COR-L47 (cell line): ENCODE measurements around the gene NETO2.
A peak's percentile ranks its signal among the peaks of the same experiment; 100 is the strongest.
"Not testable (repeated sequence)": the region's sequence is repeated elsewhere in the genome, so short reads cannot be mapped to it uniquely, and the experiment has no call there.

Experiments
- DNase-seq: peaks from one replicate; lab custom pipeline; 2025; lab: John Stamatoyannopoulos, UW

The NETO2 gene

DNA sequence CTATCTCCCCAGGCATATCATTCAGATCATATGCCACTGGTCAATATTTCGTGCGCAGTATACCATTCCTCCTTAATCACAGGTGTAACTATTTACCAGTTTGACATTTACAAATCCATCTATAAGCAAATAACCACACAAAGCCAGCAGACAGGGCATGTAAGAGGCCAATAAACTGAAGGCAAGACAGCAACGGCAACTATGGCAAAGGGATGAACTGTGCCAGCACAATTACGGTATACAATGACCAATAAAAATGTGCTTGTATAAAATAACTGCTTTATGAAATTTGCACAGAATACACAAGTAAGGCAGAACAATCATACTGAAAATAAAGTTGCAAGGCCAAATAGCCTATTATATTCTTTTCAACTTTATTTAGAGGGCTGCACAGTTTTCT lies 9.2 kb downstream of the NETO2 start:
- no peak for DNase-seq

DNA sequence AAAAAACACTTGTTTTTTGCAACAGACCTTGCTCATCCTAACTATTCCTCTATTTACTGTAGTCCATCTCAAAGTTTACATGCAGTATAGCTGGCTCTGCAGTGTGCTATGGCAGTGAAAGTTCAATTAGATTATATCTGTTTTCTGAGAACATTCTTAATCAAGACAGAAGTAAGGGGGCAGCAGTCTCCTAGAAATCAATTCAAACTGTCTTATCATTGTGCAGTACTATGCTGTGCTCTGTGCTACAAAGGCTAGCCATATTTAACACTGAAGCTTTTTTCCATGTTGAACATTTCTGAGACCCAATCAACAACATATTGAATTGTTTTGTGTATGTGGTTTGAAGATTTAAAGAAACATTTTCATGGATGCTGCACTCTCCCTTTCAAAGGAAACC lies 11.4 kb downstream of the NETO2 start:
- no peak for DNase-seq

DNA sequence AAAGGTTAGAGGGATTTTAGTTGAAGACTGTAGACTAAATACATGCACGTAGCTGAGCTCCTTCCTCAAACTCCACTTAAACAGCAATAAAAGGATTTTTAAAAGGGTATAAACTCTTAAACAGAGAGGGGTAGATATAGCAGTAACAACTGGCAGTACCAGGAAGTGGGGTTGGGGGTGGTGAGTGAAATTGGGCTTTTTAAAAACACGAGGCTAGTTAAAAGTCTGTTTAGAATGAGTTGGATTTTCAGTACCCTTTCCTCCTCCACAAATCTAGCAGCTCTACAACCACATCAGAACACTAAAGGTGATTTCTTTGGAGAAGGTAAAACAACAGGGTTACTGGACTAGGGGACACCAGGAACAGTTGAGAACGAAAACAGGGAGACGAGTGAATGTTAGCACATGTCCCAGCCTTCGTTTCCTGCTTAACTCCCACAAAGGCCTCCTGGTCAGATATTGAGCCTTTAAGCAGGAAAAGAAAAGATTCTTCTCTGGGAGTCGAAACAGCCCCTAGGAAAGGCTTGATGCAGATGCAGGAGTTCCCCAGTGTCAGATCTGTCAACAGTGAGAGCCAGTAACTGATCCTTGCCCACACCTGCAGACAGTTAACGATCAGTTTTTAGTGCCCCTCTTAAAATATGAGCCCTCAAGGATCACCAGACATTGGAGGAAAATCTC lies 13.8 kb downstream of the NETO2 start:
- no peak for DNase-seq

DNA sequence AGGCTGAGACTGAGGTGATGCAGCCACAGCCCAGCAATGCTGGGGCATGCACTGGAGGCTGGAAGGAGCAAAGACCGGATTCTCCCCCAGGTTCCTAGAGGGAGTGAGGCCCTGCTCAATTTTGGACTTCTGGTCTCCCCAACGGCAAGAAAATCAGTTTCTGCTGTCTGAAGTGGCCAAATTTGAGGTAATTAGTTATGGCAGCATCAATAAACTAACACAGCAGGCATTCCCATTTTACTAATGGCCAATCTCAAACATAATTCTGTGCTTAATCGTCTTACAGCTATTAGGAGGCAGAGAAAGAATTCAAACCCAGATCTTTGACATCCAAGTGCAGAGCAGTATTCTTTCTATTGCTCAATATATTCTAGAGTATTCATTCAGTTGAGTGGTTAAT lies 16.2 kb downstream of the NETO2 start:
- DNase-seq: no peak

DNA sequence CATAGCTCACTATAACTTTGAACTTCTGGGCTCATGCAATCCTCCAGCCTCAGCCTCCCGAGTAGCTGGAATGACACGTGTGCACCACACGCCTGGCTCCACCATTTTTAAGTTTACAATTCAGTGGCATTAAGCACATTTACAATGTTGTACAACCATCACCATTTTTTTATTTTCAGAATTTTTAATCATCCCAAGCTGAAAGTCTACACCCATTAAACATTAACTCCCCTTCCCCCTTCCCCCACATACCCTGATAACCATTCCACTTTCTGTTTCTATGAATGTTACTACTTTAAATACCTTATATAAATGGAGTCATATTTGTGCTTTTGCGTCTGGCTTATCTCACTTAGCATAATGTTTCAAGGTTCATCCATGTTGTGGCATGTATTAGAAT lies 18.0 kb downstream of the NETO2 start:
- no peak for DNase-seq

DNA sequence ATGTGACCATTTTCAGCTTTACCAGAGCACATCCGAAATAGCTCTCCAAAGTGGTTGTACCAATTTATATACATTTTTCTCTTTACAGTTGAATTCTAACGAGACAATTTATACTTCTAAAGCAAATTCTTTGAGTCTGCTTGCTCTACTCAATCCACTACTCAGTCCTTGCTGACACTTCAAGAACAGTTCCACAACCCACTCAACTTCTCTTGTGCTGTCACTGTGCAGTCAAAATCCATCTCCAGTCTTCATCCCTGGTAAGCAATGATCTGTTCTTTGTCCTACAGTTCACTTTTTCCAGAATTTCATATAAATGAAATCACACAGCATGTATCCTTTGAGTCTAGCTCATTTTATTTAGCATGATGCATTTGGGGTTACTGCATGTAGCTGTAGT lies 30.6 kb downstream of the NETO2 start:
- DNase-seq: no peak

DNA sequence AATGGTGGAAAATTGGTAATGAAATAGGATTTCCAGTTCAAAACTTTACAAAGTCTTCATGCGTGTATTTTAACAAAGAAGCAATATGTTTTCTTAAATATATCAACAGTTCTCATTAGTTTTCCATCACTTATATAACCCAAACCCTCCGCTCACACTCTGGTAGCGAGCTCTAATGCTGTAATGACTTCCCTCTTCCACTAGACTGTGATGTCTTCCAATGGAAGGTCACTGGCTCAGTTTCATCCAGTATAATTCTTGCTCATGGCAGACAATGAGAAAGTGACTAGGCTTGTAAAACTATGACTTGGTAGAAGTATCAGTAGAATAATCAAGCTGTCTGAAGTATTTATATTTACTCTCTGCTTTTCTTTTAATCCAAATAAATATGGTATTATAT lies 32.8 kb downstream of the NETO2 start:
- no peak for DNase-seq

DNA sequence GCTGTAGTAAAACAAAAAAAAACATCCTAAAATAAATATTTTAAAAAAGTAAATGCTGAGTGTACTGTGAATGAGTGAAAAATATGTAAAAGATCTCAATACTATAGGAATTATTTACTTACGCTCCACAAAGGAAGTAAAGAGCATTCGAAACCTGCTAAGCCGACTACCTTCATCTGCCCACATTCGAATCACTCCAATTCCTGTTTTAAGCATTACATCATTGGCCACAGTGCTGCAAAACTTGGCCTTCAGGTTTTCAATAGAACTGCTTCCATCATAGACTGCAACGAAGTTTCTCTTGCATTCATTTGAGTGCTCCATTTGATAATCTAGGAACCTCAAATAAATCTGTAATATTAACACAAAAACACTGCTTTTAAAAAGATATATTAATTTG lies 34.4 kb downstream of the NETO2 start:
- no peak for DNase-seq

DNA sequence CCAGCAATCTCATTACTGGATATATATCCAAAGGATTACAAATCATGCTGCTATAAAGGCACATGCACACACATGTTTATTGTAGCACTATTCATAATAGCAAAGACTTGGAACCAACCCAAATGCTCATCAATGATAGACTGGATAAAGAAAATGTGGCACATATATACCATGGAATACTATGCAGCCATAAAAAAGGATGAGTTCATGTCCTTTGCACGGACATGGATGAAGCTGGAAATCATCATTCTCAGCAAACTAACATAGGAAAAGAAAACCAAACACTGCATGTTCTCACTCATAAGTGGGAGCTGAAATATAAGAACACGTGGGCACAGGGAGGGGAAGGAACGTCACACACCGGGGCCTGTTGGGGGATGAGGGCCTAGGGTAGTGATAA lies 40.8 kb downstream of the NETO2 start:
- not testable (repeated sequence) for DNase-seq

DNA sequence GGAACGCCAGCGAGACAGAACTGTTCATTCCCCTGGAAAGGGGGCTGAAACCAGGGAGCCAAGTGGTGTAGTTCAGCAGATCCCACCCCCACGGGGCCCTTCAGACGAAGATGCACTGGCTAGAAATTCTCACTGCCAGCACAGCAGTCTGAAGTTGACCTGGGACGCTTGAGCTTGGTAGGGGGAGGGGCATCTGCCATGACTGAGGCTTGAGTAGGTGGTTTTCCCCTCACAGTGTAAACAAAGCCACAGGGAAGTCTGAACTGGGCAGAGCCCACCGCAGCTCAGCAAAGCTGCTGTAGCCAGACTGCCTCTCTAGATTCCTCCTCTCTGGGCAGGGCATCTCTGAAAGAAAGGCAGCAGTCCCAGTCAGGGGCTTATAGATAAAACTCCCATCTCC lies 46.6 kb downstream of the NETO2 start:
- not testable (repeated sequence) for DNase-seq

DNA sequence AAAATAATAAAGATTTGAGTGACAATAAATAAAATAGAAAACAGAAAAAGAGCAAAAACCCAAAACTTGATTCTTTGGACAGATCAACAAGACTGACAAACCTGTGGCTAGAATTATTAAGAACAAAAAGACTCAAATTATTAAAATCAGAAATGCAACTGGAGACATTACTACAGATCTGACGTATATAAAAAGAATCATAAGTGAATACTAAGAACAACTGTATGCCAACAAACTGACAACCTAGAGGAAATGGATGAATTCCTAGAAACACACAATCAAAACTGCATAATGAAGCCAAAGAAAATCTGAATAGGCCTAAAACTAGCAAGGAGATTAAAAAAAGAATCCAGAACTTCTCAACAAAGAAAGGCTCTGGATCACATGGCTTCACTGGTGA lies 47.4 kb downstream of the NETO2 start:
- DNase-seq: no peak

DNA sequence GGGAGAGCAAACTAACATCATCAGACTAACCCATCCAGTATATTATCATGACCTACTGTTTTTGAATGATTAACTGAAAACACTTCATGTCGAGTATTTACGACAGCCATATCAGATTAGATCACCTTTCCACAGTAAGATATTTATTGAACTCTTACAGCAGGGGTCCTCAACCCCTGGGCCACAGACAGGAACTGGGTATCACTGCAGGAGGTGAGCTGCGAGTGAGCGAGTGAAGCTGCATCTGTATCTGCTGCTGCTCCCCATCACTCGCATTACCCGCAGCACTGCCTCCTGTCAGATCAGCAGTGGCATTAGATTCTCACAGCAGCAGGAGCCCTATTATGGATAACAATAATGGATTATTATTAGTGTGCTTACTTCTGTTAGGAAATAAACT lies 59.5 kb downstream of the NETO2 start:
- no peak for DNase-seq

DNA sequence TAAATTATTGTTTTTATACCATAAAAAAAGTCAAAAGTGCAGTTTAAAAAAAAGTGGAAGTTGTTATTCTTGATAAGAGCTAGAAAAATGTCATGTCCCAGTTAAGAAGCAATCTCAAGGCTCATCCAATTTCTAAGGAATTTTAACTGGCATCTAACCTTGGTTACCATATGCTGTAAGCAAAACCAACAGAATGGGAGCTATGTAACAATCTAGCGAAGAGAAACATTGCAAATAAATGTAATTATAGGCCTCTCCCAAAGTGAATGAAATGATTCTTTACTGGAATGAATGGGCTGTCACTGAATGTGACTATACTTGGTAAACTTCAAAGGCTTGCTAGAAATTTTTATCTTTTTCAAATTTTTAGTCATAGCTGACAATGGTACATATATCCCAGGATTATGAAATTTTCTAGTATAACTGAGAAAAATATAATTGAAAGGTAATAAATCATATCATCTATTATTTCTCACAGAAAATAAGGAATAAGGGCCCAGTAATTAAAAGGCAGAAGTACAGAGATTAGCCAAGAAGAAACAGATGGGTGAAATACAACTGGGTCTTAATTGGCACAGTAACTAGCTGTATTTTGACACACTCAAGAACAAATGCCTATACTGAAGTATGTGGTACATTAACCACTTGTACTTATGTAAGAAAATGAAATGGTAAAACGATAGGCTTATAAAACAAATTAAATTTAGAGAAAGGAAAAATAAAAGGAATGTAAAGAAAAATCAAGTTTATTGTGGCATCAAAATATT lies 61.5 kb downstream of the NETO2 start:
- DNase-seq: no peak

DNA sequence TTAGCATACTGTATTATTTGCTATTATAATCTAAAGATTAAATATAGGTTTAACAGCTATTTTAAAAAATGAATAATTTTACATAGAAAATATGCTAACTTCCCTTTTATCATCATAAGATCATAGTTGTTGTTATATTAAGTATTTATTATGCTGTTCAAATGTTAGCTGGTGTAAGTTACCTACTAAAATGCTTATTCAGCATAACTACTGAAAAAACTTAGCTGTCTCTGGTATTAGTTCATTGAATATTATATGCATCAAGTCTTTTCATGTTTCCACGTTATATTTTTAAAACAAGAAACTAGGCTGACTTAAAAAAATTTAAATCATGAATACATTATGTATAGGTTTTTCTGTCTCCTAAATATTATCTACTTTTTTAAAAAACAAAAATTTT lies 62.6 kb downstream of the NETO2 start:
- DNase-seq: no peak

DNA sequence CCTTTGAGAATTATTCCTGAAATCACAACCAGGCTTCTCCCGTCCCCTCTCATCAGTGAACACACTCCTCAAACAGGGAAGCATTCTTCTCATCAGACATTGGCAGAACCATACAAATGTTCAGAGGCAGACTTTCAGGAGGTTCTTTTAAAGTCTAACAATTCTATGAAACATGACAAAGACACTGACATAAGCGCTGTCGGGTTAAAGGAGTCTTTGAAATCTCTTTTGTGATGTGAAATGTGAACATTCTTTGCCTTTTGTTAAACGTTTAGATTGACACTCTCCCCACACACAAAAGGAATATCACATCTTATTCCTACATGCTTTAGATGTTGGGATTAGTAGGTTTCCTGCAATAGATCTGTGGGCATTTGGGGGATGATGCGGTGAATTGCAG lies 63.9 kb downstream of the NETO2 start:
- no peak for DNase-seq

DNA sequence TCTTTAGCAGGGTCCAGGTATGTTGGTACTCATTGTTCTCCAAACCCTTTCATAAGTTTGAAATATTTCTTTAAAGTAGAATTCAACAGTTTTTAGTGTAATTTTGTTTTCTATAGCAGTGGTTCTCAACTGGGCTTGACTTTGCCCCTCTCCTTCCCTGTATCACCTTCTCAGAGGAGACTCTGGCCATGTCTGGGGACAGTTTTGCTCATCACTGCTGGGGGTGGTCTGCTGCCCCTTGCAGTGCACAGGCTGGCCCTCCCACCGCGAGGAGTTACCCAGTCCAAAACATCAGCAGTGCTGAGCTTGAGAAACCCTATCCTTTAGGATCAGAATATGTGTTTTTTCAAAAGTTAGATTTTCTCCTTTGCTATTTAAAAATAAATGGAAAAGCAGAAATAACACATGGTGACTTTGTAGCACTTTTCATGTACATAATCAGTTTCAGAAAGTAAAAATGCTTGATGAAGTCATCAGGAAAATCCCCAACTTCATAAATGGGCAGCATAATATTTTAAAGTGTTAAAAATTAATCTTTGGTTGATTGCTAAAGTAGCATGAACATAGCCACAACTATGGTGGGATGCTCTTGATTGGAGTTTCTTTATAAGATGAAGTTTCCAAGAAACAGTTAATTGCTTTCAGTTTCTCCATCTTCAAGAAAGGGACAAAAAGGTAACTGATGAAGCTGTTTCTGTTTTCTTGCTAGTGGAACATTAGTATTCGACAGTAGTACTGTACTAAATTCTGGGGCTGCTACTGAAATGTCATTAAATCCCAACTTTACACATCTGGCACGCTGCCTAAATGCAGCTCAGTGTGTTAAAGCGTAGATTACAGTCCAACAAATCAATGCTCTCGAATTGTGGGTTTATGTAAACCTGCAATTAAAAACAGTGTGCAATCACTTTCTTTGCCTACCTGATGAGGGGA lies 70.3 kb downstream of the NETO2 start:
- peak; percentile 74 for DNase-seq

DNA sequence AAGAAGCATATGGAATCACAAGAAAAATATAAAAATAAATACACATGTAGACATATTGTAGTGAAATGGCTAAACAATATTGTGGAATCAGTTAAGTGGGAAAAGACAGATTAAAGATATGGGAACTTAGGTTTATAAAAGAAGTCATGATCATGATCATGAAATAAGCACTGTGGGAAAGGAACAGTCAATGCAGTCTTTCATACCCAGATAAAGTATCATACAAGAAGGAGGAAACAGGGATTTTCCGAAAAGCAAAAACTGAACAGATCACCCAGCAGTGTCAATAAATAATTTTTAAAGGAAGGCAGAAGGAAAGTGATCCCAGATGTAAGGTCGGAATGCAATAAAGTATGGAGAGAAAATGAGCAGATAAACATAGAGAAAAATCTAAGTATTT lies 71.6 kb downstream of the NETO2 start:
- no peak for DNase-seq

DNA sequence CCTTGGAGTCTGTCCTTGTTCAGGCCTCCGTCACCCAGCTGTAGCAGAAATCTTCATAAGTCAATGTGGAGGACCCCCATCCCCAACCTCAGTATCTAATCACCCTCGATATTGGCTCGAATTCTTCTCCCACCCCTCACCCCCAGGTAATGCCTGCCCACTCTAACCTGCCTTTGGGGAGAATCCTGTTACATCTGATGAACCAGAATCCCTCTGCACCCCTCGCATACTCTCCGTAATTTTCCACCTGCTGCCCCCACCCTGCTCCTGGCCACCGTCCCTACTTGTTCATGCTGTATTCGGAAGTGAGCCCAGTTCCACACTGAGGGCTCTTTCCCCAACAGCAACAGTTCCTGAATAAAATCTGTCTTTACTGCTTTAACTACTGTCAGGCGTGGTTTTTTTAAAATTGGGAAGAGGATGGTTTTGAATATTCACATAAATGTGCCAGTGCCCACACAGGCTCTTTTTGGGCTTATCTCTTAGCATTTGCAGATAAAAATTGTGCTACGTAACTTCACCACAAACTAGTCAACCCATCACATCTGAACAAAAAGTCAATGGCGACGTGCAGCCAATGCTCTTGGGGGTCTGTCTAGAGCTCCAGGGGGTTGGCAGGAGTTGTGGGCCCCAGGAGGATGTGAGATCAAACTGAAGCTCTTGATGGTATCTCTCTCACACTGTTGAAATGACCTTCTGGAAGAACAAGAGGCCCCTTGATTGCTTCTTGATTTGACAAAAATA lies 73.7 kb downstream of the NETO2 start:
- DNase-seq: no peak

DNA sequence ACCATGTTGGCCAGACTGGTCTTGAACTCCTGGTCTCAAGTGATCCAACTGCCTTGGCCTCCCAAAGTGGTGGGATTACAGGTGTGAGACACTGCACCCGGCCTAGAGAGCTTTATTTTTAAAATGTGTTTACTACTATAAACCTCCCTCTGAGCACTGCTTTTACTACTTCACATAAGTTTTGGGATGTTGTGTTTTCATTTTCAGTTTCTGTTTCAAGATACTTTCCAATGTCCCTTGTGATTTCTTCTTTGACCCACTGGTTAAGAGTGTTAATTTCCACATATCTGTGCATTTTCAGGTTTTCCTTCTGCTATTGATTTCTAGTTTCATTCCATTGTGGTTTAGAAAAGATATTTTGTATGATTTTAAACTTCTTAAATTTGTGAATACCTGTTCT lies 74.4 kb downstream of the NETO2 start:
- DNase-seq: no peak

DNA sequence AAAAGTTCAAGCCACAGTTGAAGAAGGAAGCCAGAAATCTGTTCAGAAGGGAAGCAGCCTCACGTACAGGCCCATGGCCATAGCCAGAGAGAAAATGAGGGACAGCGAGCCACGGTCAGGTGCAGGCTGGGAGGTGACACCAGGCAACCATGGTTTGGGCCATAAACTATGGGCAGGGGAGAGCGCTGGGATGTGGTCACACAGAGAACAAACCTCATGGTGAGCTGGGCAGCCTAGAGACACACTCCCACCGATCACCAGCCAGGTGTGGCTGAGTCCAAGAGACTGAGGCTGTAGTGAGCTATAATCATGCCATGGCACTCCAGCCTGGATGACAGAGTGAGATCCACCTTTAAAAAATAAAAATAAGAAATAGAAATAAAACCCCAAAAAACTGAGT lies 76.5 kb downstream of the NETO2 start:
- DNase-seq: no peak

DNA sequence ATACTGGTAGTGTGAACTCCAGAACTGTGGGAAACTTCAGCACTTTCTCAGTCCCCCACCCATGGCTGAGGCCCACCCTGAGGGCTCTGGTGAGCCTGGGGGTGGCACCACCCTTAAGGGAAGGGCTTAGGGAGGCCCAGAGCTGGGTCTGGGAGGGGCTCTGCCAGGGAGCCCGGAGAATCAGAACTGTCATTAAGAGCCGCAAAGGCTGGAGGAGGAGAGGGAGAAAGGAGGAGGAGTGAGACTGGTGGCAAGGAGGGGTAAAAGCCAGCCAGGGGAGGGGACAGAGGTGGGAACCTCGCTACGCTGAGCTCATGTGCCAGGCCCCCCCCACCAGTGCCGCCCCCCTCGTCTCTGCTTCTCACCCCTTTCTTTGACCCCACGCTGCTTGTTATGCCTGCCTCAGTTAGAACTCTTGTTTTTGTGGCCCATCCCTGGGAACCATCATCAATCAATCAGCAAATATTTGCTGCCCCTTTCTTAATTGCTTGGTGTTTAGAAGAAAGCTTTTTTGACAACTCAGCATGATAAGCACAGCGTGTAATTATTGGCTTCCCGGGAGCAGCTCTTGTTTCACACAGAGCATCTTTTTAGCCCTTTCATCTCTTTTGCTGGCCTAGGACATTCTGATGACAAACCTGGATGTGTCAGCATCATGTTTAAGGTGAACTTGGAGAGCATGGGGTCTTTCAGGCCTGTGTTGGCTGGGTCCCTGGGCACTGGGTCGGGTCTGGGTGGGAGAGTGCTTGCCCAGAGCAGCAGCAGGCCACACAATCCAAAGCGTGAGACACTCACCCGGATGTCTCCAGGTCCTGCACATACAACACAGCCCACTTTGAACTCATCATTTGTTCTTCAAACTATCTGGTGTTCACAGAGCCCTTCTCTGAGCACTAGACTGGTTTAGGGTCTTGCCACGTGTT lies 77.7 kb downstream of the NETO2 start:
- DNase-seq: peak; percentile 52
